Lung (tissue), 12 donors: ENCODE measurements around the gene CCNT2. TPM values are rescaled to one million over a fixed set of nuclear protein-coding genes. Genes with fewer than 3 reads are reported as not detected.
A peak's percentile ranks its signal among the peaks of the same experiment; 100 is the strongest.

Experiments used
- ATAC-seq: fragments of 200-7000 bp; cut with Tn5 transposase; one replicate; pipeline ENCODE4 v1.9.1; 2020; ENCODE audit warnings: moderate number of reproducible peaks; ENCODE audit not compliant: insufficient read depth, low FRiP score
- DNase-seq, 3 donors: peaks; one replicate each; pipeline ENCODE4 v3.0.0-alpha.2; 2013 to 2017
- H3K27ac ChIP-seq, 2 donors: one replicate each; pipeline ENCODE4 v1.5.1; 2013; ENCODE audit warnings: mild to moderate bottlenecking in 2 of 2, moderate library complexity in 2 of 2, control low read depth in 1 of 2, inconsistent platforms in 1 of 2, low read depth in 1 of 2, low read length in 1 of 2
- H3K27me3 ChIP-seq, 3 donors: one replicate each; pipeline ENCODE4 v1.5.1; 2013; ENCODE audit warnings: low read length in 2 of 3; ENCODE audit not compliant: control insufficient read depth in 3 of 3, insufficient read depth in 3 of 3
- H3K36me3 ChIP-seq, 4 donors: one replicate each; pipeline ENCODE4 v1.5.1; 2013; ENCODE audit warnings: low read length in 4 of 4, mild to moderate bottlenecking in 1 of 4, moderate library complexity in 1 of 4; ENCODE audit not compliant: control insufficient read depth in 4 of 4, insufficient read depth in 4 of 4
- H3K4me1 ChIP-seq, 5 donors: one replicate each; pipeline ENCODE4 v1.5.1; 2013; ENCODE audit warnings: low read length in 5 of 5, mild to moderate bottlenecking in 2 of 5, moderate library complexity in 1 of 5; ENCODE audit not compliant: control insufficient read depth in 5 of 5, insufficient read depth in 5 of 5
- H3K4me3 ChIP-seq: one replicate; pipeline ENCODE4 v1.5.1; 2013; ENCODE audit warnings: mild to moderate bottlenecking, control low read depth, moderate library complexity
- H3K9ac ChIP-seq, 2 donors: one replicate each; pipeline ENCODE4 v1.5.1; 2013; ENCODE audit warnings: low read length in 2 of 2, control low read depth in 1 of 2; ENCODE audit not compliant: insufficient read depth in 1 of 2
- H3K9me3 ChIP-seq, 4 donors: one replicate each; pipeline ENCODE4 v1.5.1; 2013; ENCODE audit warnings: low read length in 3 of 4, mild to moderate bottlenecking in 1 of 4, moderate library complexity in 1 of 4; ENCODE audit not compliant: control insufficient read depth in 4 of 4, insufficient read depth in 3 of 4
- CTCF ChIP-seq: IDR thresholded peaks from 2 replicates; pipeline ENCODE4 v1.5.1; 2012; ENCODE audit warnings: mild to moderate bottlenecking; ENCODE audit errors: control extremely low read depth, extremely low read depth
- WGBS, 2 donors: extraction: QIAGEN DNeasy Blood & Tissue Kit; methylation state at CpG; one replicate each; pipeline ENCODE4 v1.1.7; 2013; 5-methylcytosine and 5-hydroxymethylcytosine counted together
- polyA plus RNA-seq, 2 donors: library from polyadenylated mRNA; stranded (reverse); fragments of 200-250 nt; gene quantifications; one replicate each; pipeline ENCODE4 v1.2.1, GENCODE V29; 2013
- total RNA-seq, 2 donors: library from RNA; depleted of rRNA in 1 of 2; stranded (reverse); fragments of >200 nt in 1 of 2; gene quantifications; one replicate each; pipeline ENCODE4 v1.2.1, GENCODE V29; 2014 to 2021
- donor health status: control.
- donor health status: control.
- donor health status: Bipolar disorder and iron deficiency.
- donor health status: healthy.
- donor health status: DM: yes; HTN: yes; CAD: no.

CCNT2 gene
- total and polyA plus RNA-seq, 4 donors: 10.9 to 83.9 (median 24.8) TPM

DNA sequence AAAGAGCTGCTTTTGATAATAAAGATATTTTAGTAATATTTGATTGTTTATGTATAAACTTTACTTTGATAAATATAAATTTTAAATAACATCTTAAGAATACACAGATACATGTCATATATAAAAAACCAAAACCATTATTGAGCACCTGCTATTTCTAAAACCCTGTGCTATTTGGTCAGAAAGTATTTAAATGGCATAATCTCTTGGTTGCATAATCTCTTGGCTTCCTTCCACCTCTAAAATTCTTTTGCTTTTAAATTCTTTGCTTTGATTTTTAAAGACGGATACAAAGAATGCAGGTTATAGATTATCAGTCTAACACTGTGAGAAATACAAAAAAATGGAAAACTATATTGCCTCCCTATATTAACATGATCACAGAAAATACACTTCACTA, 43.3 kb upstream of the CCNT2 start:
- 48 to 56% methylated on average over 1 of the region's 1 CpG for WGBS, 2 donors
- ATAC-seq (no peak), DNase-seq (peak in 1 of 3 donors; percentile 15)

DNA sequence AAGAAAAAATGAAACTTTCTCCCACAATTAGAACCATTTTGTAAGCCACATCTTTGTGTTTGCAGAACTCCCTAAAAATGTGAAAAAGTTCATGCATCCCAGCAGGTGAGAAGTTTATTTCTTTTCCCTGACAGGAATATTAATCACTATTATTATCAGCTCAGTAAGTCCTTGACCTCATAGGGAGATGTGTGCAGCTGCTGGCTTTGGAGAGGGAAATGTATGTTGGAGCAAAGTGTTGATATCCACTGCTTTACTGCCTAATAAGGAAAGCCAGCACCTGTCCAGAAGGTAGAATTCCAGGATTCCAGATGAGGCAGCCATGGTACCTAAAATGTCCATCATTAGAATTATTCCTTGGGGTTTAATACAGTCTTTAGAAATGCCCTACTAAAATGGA, 35.8 kb upstream of the CCNT2 start:
- no peak overlapping the region for H3K9ac ChIP-seq
- ATAC-seq (no peak), DNase-seq (no peak)
- H3K4me3 ChIP-seq: no peak overlapping the region
- no peaks in the 10 kb centered on the region for H3K36me3 ChIP-seq
- no peaks in the 10 kb centered on the region for H3K9me3 ChIP-seq
- TF ChIP-seq CTCF: no peak
- no peak overlapping the region for H3K27ac ChIP-seq
- H3K4me1 ChIP-seq: no peaks in the 10 kb centered on the region
- H3K27me3 ChIP-seq: no peaks in the 10 kb centered on the region

More for the DNA sequence above, 43.3 kb upstream of the CCNT2 start:
- Histone ChIP-seq H3K9me3 (peaks cover 0 to 2% (median 0%) of the 10 kb centered on the region in 4 donors), H3K27me3 (no peaks in the 10 kb centered on the region), H3K36me3 (no peaks in the 10 kb centered on the region), H3K4me3 (no peak overlapping the region), H3K4me1 (no peaks in the 10 kb centered on the region), H3K27ac (no peak overlapping the region), H3K9ac (no peak overlapping the region)
- TF ChIP-seq CTCF: no peak

DNA sequence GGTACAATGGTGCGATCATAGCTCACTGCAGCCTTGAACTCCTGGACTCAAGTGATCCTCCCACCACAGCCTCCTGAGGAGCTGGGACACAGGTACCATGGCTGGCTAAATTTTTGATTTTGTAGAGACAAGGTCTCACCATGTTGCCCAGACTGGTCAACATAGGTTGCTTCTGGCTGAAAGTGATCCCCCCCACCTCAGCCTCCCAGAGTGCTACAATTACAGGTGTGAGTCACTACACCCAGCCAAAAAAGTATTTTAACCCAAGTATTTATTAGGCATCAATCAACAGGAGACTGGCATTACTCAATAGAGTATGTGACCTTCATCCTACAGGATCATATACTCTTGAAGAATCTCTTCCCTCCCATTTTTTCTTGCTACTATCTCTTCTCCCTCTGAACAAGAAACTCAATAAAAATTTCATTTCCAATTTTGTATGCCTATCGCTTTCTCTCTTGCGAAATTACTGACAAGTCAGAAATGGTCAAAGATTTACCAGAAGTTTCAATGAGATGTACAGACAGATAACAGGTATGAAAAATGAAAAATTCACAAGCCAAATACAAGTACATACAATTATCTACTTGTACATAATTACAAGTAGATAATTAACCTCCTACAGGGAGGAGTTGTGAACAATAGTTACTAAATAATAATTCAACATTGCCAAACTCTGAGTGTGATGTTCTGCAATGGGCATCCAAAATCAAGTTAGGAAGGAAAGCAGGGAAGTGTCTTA, 34.9 kb upstream of the CCNT2 start:
- no peak for TF ChIP-seq CTCF
- Histone ChIP-seq H3K4me3 (no peak overlapping the region), H3K36me3 (no peaks in the 10 kb centered on the region), H3K27me3 (no peaks in the 10 kb centered on the region), H3K9ac (no peak overlapping the region), H3K27ac (no peak overlapping the region), H3K9me3 (no peaks in the 10 kb centered on the region), H3K4me1 (no peaks in the 10 kb centered on the region)
- no peak for ATAC-seq
- 90 to 91% methylated on average over 3 of the region's 3 CpGs for WGBS, 2 donors
- DNase-seq: no peak

DNA sequence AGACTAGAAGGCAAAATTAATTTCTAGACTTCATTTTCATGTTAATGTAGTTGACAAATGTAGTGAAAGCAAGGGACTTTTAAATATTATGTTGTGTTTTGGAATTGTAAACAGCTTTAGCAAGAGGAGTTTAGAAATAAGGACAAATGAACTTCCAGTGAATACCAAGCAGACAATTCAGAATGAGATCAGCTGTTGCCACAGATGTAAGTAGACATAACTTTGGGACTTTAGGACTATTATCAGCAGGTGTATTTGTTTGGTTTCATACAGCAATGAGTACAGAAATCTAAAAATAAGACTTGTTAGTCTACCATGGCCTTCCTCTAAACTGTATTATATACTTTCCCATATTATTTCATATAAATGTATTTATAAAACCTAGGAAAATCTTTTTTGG, 34.2 kb upstream of the CCNT2 start:
- DNase-seq (no peak), ATAC-seq (no peak)
- Histone ChIP-seq H3K9ac (no peak overlapping the region), H3K4me1 (no peaks in the 10 kb centered on the region), H3K4me3 (no peak overlapping the region), H3K36me3 (no peaks in the 10 kb centered on the region), H3K27ac (no peak overlapping the region), H3K27me3 (no peaks in the 10 kb centered on the region), H3K9me3 (no peaks in the 10 kb centered on the region)
- no peak for TF ChIP-seq CTCF
